ENCODE data around the gene HELT. TPM values are rescaled to one million over a fixed set of nuclear protein-coding genes. Genes with fewer than 3 reads are reported as not detected.
A peak's percentile ranks its signal among the peaks of the same experiment; 100 is the strongest.
"Not testable (repeated sequence)": the region's sequence is repeated elsewhere in the genome, so short reads cannot be mapped to it uniquely, and the experiment has no call there.

Gene HELT
- total RNA-seq, 1 donor from 2014 or later: not detected

GRCh38 chr4:185031611-185032010 lies 13.3 kb downstream of the HELT start:
- DNase-seq (no peak), ATAC-seq (no peak)
- intact Hi-C loops (cut with micrococcal nuclease): no loop called here

GRCh38 chr4:185033072-185033471 lies 14.8 kb downstream of the HELT start:
- ATAC-seq: no peak
- no peak for DNase-seq
- intact Hi-C loops (cut with micrococcal nuclease): no loop called here

DNA sequence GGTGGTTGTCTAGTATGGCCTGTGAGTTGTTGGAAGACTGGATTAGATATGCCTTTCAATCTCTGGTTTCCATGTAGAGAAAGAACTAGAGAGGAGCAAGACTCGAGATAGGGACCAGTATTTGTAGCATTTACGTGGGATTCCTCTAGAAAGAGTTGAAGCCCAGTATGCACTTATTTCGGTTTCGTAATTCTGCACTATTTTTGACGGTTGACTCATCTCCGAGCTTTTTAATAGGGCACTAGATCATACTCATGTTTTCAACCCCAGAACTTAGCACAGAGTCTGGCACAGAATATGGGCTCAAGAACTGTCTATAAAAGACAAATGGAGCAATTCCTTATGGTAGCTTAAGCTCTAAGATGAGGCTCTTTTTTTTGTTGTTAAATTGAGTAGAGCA lies 15.7 kb downstream of the HELT start:
- no peak for ATAC-seq
- DNase-seq: no peak
- intact Hi-C loops (cut with micrococcal nuclease): no loop called here

GRCh38 chr4:185035284-185035683 lies 17.0 kb downstream of the HELT start:
- intact Hi-C loops (cut with micrococcal nuclease): no loop called here
- DNase-seq: no peak
- ATAC-seq: no peak

GRCh38 chr4:185036019-185036418 lies 17.7 kb downstream of the HELT start:
- no peak for DNase-seq
- no peak for ATAC-seq
- intact Hi-C loops (cut with micrococcal nuclease): no loop called here

GRCh38 chr4:185036842-185037241 lies 18.6 kb downstream of the HELT start:
- intact Hi-C loops (cut with micrococcal nuclease): no loop called here
- DNase-seq: no peak
- no peak for ATAC-seq

DNA sequence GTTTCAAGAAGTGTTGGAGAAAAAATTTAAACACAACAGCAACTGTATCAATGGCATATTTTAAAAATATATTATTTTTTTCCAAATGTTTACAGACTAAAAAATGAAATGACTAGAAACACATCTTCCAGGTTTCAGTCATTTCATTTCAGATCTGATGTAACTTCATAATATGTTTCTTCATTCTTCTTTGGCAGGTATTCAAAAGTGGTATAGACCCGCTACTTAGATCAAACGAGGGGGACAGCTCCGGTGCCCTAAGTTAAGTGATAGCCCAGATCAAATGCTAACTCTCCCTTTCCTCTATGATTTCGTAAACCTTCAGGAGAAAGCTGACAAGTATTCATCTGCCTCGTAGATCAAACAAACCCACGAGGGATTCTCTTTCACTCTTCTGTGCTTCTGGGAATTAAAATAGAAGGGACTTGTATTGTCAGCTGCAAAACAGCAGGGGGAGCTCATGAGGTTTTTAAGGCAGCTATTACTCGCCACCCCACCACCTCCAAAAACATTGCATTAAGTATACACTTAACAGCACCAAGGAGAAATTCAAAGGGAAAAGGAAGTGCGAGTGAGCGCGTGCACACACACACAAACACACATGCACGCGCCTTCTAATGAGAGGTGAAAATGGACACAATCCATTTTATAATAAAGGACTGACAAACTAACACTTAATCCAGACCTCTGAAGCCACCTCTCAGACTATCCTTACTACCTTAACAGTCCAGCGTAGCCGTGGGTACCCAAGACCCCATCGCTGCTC lies 21.4 kb downstream of the HELT start:
- DNase-seq (no peak), ATAC-seq (peak; percentile 80)
- intact Hi-C loops (cut with micrococcal nuclease): loop anchor here (2.0 to 5.0 kb wide), 2 partner anchors 58 to 95 kb away; no protein-coding TSS in a partner anchor

GRCh38 chr4:185040523-185040922 lies 22.2 kb downstream of the HELT start:
- ATAC-seq: no peak
- intact Hi-C loops (cut with micrococcal nuclease): loop anchor here (5.0 kb wide), 1 partner anchor 57 kb away; no protein-coding TSS in a partner anchor

DNA sequence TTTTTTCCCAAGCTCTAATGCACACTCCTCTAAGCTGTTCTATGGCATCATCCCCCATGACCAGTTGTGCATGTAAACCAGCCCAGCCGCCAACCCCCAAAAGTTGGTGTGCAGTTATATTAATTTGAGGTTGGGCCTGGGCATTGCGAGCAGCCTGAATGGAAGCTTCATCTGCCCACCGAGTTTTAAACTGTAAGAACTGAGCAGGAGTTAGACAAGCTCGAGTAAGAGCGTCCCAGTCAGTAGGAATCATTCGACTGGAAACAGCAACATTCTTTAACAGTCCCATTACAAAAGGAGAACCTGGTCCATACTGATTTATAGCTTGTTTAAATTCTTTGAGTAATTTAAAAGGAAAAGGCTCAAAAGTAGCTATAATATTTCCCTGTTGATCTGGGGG lies 32.0 kb downstream of the HELT start:
- ATAC-seq; DNase-seq; intact Hi-C loops (cut with micrococcal nuclease): not testable (repeated sequence)

More at GRCh38 chr4:185040523-185040922, 22.2 kb downstream of the HELT start:
- no peak for DNase-seq

DNA sequence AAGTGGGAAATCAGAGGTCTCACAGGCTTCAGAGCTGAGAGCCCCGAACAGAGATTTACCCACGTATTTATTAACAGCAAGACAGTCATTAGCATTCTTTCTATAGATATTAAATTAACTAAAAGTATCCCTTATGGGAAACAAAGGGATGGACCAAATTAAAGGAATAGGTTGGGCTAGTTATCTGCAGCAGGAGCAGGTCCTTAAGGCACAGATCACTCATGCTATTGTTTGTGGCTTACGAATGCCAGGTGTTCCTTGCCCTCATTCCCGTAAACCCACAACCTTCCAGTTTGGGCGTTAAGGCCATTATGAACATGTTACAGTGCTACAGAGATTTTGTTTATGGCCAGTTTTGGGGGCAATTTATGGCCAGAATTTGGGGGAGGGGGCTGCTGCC lies 33.0 kb downstream of the HELT start:
- ATAC-seq; intact Hi-C loops (cut with micrococcal nuclease); DNase-seq: not testable (repeated sequence)

DNA sequence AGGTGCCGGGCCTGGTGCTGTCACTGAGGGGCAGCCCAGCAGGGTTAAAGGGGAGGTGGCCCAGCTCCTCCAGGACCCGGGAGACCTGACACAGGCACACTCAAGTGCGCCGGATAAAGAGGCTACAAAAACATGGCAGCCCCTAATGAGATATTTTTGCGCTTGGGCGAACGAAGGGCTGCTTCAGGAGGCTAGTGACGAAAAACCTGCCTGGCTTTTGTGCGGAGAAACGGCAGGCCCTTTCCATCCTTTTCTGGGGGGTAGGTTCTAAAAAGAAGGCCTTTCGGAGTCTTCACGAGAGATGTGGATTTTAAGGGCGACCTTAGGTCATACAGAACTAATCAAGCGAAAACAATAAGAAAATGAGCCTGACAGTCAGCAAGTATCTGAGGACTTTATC lies 35.5 kb downstream of the HELT start:
- ATAC-seq (no peak), DNase-seq (no peak)
- intact Hi-C loops (cut with micrococcal nuclease): no loop called here

DNA sequence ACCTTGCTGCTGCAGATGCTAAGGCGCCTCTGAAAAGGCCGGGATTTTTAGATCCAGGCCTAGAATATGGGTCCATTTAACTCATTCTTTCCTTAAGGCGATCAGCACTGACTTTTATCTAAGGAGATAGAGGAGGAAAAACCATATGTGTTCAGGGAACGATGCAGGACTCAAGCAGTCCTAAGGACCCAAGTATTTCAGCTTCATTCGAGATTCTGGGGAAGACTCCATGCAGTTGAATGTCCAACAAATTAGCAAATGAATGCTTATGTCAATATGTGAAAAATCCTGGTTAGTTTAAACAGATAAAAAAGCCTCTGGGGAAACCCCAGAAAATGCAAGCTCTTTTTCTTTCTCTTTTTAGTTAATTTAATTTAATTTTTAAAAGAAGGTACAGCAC lies 36.0 kb downstream of the HELT start:
- no peak for DNase-seq
- intact Hi-C loops (cut with micrococcal nuclease): no loop called here

GRCh38 chr4:185054886-185055285 lies 36.6 kb downstream of the HELT start:
- intact Hi-C loops (cut with micrococcal nuclease): no loop called here
- ATAC-seq (no peak), DNase-seq (no peak)

More for the DNA sequence above, 36.0 kb downstream of the HELT start:
- no peak for ATAC-seq

- no peak for ATAC-seq
- no peak for DNase-seq
- intact Hi-C loops (cut with micrococcal nuclease): no loop called here
Observed at GRCh38 chr4:185061610-185062009, 43.3 kb downstream of the HELT start.

DNA sequence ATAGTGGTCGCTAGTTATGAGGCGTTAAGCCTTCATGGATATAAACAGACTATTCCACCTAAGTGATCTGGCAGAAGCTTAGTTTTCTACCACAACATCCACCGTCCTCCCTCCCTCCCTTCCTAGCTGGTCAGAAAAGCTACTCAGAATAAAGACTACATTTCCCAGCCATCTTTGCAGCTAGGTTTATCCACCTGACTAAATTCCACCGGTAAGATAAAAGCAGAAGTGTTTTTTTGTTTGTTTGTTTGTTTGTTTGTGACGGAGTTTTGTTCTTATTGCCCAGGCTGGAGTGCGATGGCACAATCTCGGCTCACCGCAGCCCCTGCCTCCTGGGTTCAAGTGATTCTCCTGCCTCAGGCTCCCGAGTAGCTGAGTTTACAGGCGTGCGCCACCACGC lies 44.3 kb downstream of the HELT start:
- DNase-seq: no peak
- no peak for ATAC-seq

DNA sequence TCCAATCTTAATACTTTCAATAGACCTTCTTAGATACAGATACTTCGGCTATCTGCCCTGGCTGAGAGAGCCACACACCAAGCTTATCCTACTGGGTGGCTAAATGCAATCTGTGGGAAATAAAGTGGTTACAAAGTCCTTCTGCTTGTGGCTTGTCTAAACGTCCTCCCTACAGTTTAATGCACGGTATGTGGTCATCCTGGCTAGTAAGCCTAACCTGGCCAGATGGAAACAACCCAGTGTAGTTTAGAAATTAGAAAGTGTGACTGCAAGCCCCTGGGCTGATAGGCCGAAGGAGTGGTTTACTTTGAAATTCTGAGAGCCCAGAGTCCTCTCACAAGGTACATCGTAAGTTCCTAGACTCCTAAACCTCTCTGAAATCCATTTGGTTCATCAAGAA lies 47.9 kb downstream of the HELT start:
- intact Hi-C loops (cut with micrococcal nuclease): no loop called here
- ATAC-seq (no peak), DNase-seq (no peak)

More for the DNA sequence above, 44.3 kb downstream of the HELT start:
- intact Hi-C loops (cut with micrococcal nuclease): no loop called here

- intact Hi-C loops (cut with micrococcal nuclease): no loop called here
- peak; percentile 41 for ATAC-seq
- DNase-seq: no peak
Observed at GRCh38 chr4:185068837-185069236, 50.5 kb downstream of the HELT start.
